Brain microvascular endothelial cell (primary cell): ENCODE data around the gene DDX46.
"Not testable (repeated sequence)": the region's sequence is repeated elsewhere in the genome, so short reads cannot be mapped to it uniquely, and the experiment has no call there.

Source experiments
- DNase-seq: peaks from one replicate; pipeline ENCODE4 v3.0.0-alpha.2; 2020
- H3K27ac ChIP-seq: fragments of 250-450 bp; sonication (Bioruptor Pico); 2 replicates; pipeline ENCODE4 v1.5.1; 2020; ENCODE audit warnings: mild to moderate bottlenecking, moderate library complexity
- H3K27me3 ChIP-seq: fragments of 250-450 bp; sonication (Bioruptor Pico); replicated peaks from 2 replicates; pipeline ENCODE4 v1.5.1; 2020; ENCODE audit warnings: mild to moderate bottlenecking
- H3K36me3 ChIP-seq: fragments of 250-450 bp; sonication (Bioruptor Pico); replicated peaks from 2 replicates; pipeline ENCODE4 v1.5.1; 2020; ENCODE audit warnings: mild to moderate bottlenecking
- H3K4me3 ChIP-seq: 2 replicates; pipeline ENCODE4 v1.5.1; 2011; ENCODE audit warnings: low read depth, mild to moderate bottlenecking, control low read depth, low read length, moderate library complexity
- CTCF ChIP-seq: IDR thresholded peaks from 2 replicates; pipeline ENCODE4 v1.5.1; 2011; ENCODE audit warnings: low read depth, mild to moderate bottlenecking, moderate library complexity, low read length, control low read depth, inconsistent platforms; ENCODE audit errors: missing control alignments
- in situ Hi-C: cut with HindIII; loops from 2 replicates; pipeline ENCODE4 v1.10.0; 2017; ENCODE audit warnings: low sequenced_read_pairs, low pct_ligation_motif_present

DDX46 gene

GRCh38 chr5:134741052-134741451 lies 17.5 kb upstream of the DDX46 start:
- Histone ChIP-seq H3K4me3 (no peak overlapping the region), H3K27me3 (no peaks in the 10 kb centered on the region), H3K27ac (no peak overlapping the region), H3K36me3 (peaks cover 9% of the 10 kb centered on the region)
- in situ Hi-C loops: no loop called here
- TF ChIP-seq CTCF: no peak
- DNase-seq: no peak

- in situ Hi-C loops: no loop called here
- peaks cover 9% of the 10 kb centered on the region for H3K36me3 ChIP-seq
- no peak overlapping the region for H3K4me3 ChIP-seq
- TF ChIP-seq CTCF: no peak
- DNase-seq: no peak
- H3K27ac ChIP-seq: no peak overlapping the region
- H3K27me3 ChIP-seq: no peaks in the 10 kb centered on the region
Measured at GRCh38 chr5:134742134-134742533, 16.4 kb upstream of the DDX46 start.

- no peak overlapping the region for H3K4me3 ChIP-seq
- in situ Hi-C loops: no loop called here
- no peak overlapping the region for H3K27ac ChIP-seq
- H3K27me3 ChIP-seq: no peaks in the 10 kb centered on the region
- no peak for DNase-seq
- H3K36me3 ChIP-seq: peaks cover 7% of the 10 kb centered on the region
- TF ChIP-seq CTCF: no peak
Measured at GRCh38 chr5:134749415-134749814, 9.2 kb upstream of the DDX46 start.

- H3K27ac ChIP-seq: no peak overlapping the region
- no peak for TF ChIP-seq CTCF
Measured at GRCh38 chr5:134758176-134758503, 439 bp upstream of the DDX46 start.

GRCh38 chr5:134767528-134768291 lies 9.1 kb downstream of the DDX46 start:
- in situ Hi-C loops, H3K27ac ChIP-seq, H3K4me3 ChIP-seq, DNase-seq, H3K27me3 ChIP-seq: not testable (repeated sequence)
- H3K36me3 ChIP-seq: peaks cover 51% of the 10 kb centered on the region

More at GRCh38 chr5:134758176-134758503, 439 bp upstream of the DDX46 start:
- Histone ChIP-seq H3K27me3 (no peaks in the 10 kb centered on the region), H3K4me3 (peak overlapping the region; percentile 97), H3K36me3 (no peaks in the 10 kb centered on the region)
- no peak for DNase-seq
- in situ Hi-C loops: no loop called here

- no peak overlapping the region for H3K27ac ChIP-seq
- H3K27me3 ChIP-seq: no peaks in the 10 kb centered on the region
- peaks cover 57% of the 10 kb centered on the region for H3K36me3 ChIP-seq
- peak; percentile 40 for DNase-seq
- TF ChIP-seq CTCF: no peak
- in situ Hi-C loops: no loop called here
- H3K4me3 ChIP-seq: no peak overlapping the region
Measured at GRCh38 chr5:134769206-134769605, 10.6 kb downstream of the DDX46 start.
